Liver (tissue), 9 donors: ENCODE measurements around the gene PYCARD. TPM values are rescaled to one million over a fixed set of nuclear protein-coding genes. Genes with fewer than 3 reads are reported as not detected.

ENCODE experiments used
- DNase-seq: peaks from one replicate; pipeline ENCODE4 v3.0.0-alpha.2; 2017; ENCODE audit warnings: low spot score
- H3K27ac ChIP-seq, 2 donors: one replicate each; pipeline ENCODE4 v1.7.0; 2013; ENCODE audit warnings: inconsistent platforms in 2 of 2, low read length in 2 of 2, control low read depth in 1 of 2, low read depth in 1 of 2, mild to moderate bottlenecking in 1 of 2
- H3K27me3 ChIP-seq, 4 donors: one replicate each; pipeline versions ENCODE4 v1.6.1 to v1.7.0; 2013; ENCODE audit warnings: low read length in 3 of 4, inconsistent platforms in 1 of 4, mild to moderate bottlenecking in 1 of 4, moderate library complexity in 1 of 4; ENCODE audit not compliant: control insufficient read depth in 4 of 4, insufficient read depth in 4 of 4
- H3K36me3 ChIP-seq, 4 donors: one replicate each; pipeline versions ENCODE4 v1.6.1 to v1.7.0; 2013; ENCODE audit warnings: low read length in 3 of 4, mild to moderate bottlenecking in 3 of 4, low read depth in 1 of 4, moderate library complexity in 1 of 4; ENCODE audit not compliant: control insufficient read depth in 4 of 4, insufficient read depth in 3 of 4
- H3K4me1 ChIP-seq, 4 donors: one replicate each; pipeline versions ENCODE4 v1.6.1 to v1.7.0; 2013; ENCODE audit warnings: low read length in 3 of 4, mild to moderate bottlenecking in 3 of 4, moderate library complexity in 1 of 4; ENCODE audit not compliant: control insufficient read depth in 4 of 4, insufficient read depth in 4 of 4
- H3K4me3 ChIP-seq, 3 donors: one replicate each; pipeline versions ENCODE4 v1.6.1 to v1.7.0; 2013; ENCODE audit warnings: low read length in 3 of 3, control low read depth in 1 of 3, low read depth in 1 of 3, mild to moderate bottlenecking in 1 of 3
- H3K9ac ChIP-seq, 2 donors: one replicate each; pipeline ENCODE4 v1.7.0; 2013; ENCODE audit warnings: low read length in 2 of 2, mild to moderate bottlenecking in 2 of 2, moderate library complexity in 2 of 2, control low read depth in 1 of 2, low read depth in 1 of 2
- H3K9me3 ChIP-seq, 4 donors: one replicate each; pipeline versions ENCODE4 v1.6.1 to v1.7.0; 2013; ENCODE audit warnings: low read length in 3 of 4; ENCODE audit not compliant: control insufficient read depth in 4 of 4
- ATF3 ChIP-seq: IDR thresholded peaks from 2 replicates; pipeline ENCODE4 v1.6.1; 2016; ENCODE audit warnings: antibody characterized with exemption
- CTCF ChIP-seq: fragments of 150-350 bp; IDR thresholded peaks from 2 replicates; pipeline ENCODE4 v1.5.1; 2017; ENCODE audit warnings: improper control_type of control experiment, low read depth, low read length; ENCODE audit not compliant: missing input control
- EGR1 ChIP-seq, 2 donors: IDR thresholded peaks; 2 replicates each; pipeline ENCODE4 v1.6.1; 2016 to 2018; ENCODE audit warnings: antibody characterized with exemption in 2 of 2, low read depth in 2 of 2
- FOXA1 ChIP-seq: IDR thresholded peaks from 2 replicates; pipeline ENCODE4 v1.6.1; 2016; ENCODE audit warnings: antibody characterized with exemption
- GABPA ChIP-seq, 2 donors: IDR thresholded peaks in 1 of 2; conservative IDR thresholded peaks in 1 of 2; 2 replicates each; pipeline ENCODE4 v1.6.1; 2016; ENCODE audit warnings: antibody characterized with exemption in 2 of 2, mild to moderate bottlenecking in 1 of 2, moderate library complexity in 1 of 2
- HNF4A ChIP-seq, 2 donors: conservative IDR thresholded peaks; 2 replicates each; pipeline ENCODE4 v1.6.1; 2016; ENCODE audit warnings: antibody characterized with exemption in 2 of 2, mild to moderate bottlenecking in 2 of 2
- HNF4G ChIP-seq: IDR thresholded peaks from 2 replicates; pipeline ENCODE4 v1.6.1; 2016; ENCODE audit warnings: antibody characterized with exemption
- MAX ChIP-seq: IDR thresholded peaks from 2 replicates; pipeline ENCODE4 v1.6.1; 2016; ENCODE audit warnings: antibody characterized with exemption
- NR2F2 ChIP-seq: IDR thresholded peaks from 2 replicates; pipeline ENCODE4 v1.6.1; 2016; ENCODE audit warnings: antibody characterized with exemption
- RAD21 ChIP-seq, 2 donors: IDR thresholded peaks; 2 replicates each; pipeline ENCODE4 v1.6.1; 2016; ENCODE audit warnings: antibody characterized with exemption in 2 of 2, mild to moderate bottlenecking in 2 of 2
- REST ChIP-seq: IDR thresholded peaks from 2 replicates; pipeline ENCODE4 v1.6.1; 2016; ENCODE audit warnings: antibody characterized with exemption, mild to moderate bottlenecking
- RXRA ChIP-seq, 2 donors: IDR thresholded peaks; 2 replicates each; pipeline ENCODE4 v1.6.1; 2017 to 2018; ENCODE audit warnings: antibody characterized with exemption in 2 of 2, mild to moderate bottlenecking in 1 of 2
- SP1 ChIP-seq: IDR thresholded peaks from 2 replicates; pipeline ENCODE4 v1.6.1; 2018; ENCODE audit warnings: antibody characterized with exemption, mild to moderate bottlenecking
- TAF1 ChIP-seq: conservative IDR thresholded peaks from 2 replicates; pipeline ENCODE4 v1.6.1; 2016; ENCODE audit warnings: antibody characterized with exemption, mild to moderate bottlenecking
- YY1 ChIP-seq: IDR thresholded peaks from 2 replicates; pipeline ENCODE4 v1.6.1; 2016; ENCODE audit warnings: antibody characterized with exemption, mild to moderate bottlenecking
- ZBTB33 ChIP-seq: IDR thresholded peaks from 2 replicates; pipeline ENCODE4 v1.6.1; 2016; ENCODE audit warnings: antibody characterized with exemption
- WGBS: extraction: QIAGEN DNeasy Blood & Tissue Kit; methylation state at CpG from one replicate; pipeline ENCODE4 v1.1.7; 2013; 5-methylcytosine and 5-hydroxymethylcytosine counted together
- polyA plus RNA-seq, 2 donors: library from polyadenylated mRNA; stranded (reverse) in 1 of 2; unstranded in 1 of 2; fragments of 200-250 nt in 1 of 2; fragments of >200 nt in 1 of 2; fragmentation: Nextera tagmentation in 1 of 2; extraction: Ambion mirVana in 1 of 2; gene quantifications; one replicate each; pipeline versions ENCODE4 v1.2.1 to v1.2.3, GENCODE V29; 2013 to 2015
- total RNA-seq, 2 donors: library from RNA; depleted of rRNA; stranded (reverse); fragments of >200 nt; gene quantifications; one replicate each; pipeline ENCODE4 v1.2.3, GENCODE V29; 2014
- donor health status: healthy.
- donor health status: healthy.
- donor health status: healthy.
- donor health status: healthy.
- donor health status: healthy.

The PYCARD gene
- total and polyA plus RNA-seq, 4 donors: 6.7 to 35.9 (median 10.8) TPM

- Histone ChIP-seq H3K9me3 (peaks cover 0 to under 1% (median 0%) of the 10 kb centered on the region in 4 donors), H3K27me3 (peaks cover 0 to 4% (median 2%) of the 10 kb centered on the region in 4 donors), H3K4me3 (no peak overlapping the region), H3K27ac (no peak overlapping the region), H3K4me1 (peaks cover 0 to 26% (median 12%) of the 10 kb centered on the region in 4 donors), H3K9ac (no peak overlapping the region), H3K36me3 (no peaks in the 10 kb centered on the region)
- WGBS: 93% methylated on average over 15 of the region's 15 CpGs
- no peak for DNase-seq
- TF ChIP-seq ATF3 (no peak), SP1 (no peak), CTCF (no peak), YY1 (no peak), REST (no peak)
Measured at GRCh38 chr16:31219154-31219741, 16.7 kb upstream of the PYCARD start.

GRCh38 chr16:31217136-31217530 lies 14.6 kb upstream of the PYCARD start:
- Histone ChIP-seq H3K4me1 (peaks cover 0 to 26% (median 12%) of the 10 kb centered on the region in 4 donors), H3K9ac (no peak overlapping the region), H3K27ac (no peak overlapping the region), H3K4me3 (no peak overlapping the region), H3K36me3 (no peaks in the 10 kb centered on the region), H3K27me3 (peaks cover 0 to 4% (median 2%) of the 10 kb centered on the region in 4 donors), H3K9me3 (no peaks in the 10 kb centered on the region)
- no peak for TF ChIP-seq REST
- no peak for TF ChIP-seq FOXA1
- TF ChIP-seq CTCF: no peak
- TF ChIP-seq MAX: no peak
- TF ChIP-seq TAF1: no peak
- no peak for TF ChIP-seq EGR1 (IDR thresholded peaks at IDR 0.05; ENCODE audit: low read depth in 2 of 2)
- no peak for TF ChIP-seq YY1
- no peak for TF ChIP-seq HNF4G
- TF ChIP-seq ZBTB33: no peak
- TF ChIP-seq RAD21 (IDR thresholded peaks at IDR 0.05): no peak
- no peak for TF ChIP-seq GABPA (IDR thresholded peaks at IDR 0.05 in 1 of 2, conservative IDR thresholded peaks at IDR 0.05 in 1 of 2)
- no peak for TF ChIP-seq RXRA (IDR thresholded peaks at IDR 0.05)
- no peak for TF ChIP-seq SP1
- TF ChIP-seq NR2F2: no peak
- TF ChIP-seq HNF4A (conservative IDR thresholded peaks at IDR 0.05): no peak
- 15% methylated on average over 4 of the region's 4 CpGs for WGBS
- DNase-seq: no peak
